Transverse colon (tissue), 4 donors: ENCODE results near the gene WWC1.

Source experiments
- CTCF ChIP-seq, 5 experiments: fragments of 200-600 bp in 3 of 5; fragments of 450-650 bp in 2 of 5; sonication (generic) in 3 of 5; IDR thresholded peaks; 1 replicate in 2 of 5; 2 replicates in 3 of 5; pipeline ENCODE4 v1.5.1; 2016 to 2017; ENCODE audit warnings: antibody characterized with exemption in 5 of 5, inconsistent platforms in 3 of 5, mild to moderate bottlenecking in 2 of 5, moderate library complexity in 1 of 5
- EP300 ChIP-seq: sonication (generic); formaldehyde crosslinking; IDR thresholded peaks from one replicate; pipeline ENCODE4 v1.6.1; 2017; ENCODE audit warnings: antibody characterized with exemption, low read depth
- POLR2A ChIP-seq: fragments of 450-650 bp; IDR thresholded peaks from one replicate; pipeline ENCODE4 v1.6.1; 2016; ENCODE audit warnings: antibody characterized with exemption, mild to moderate bottlenecking, moderate library complexity
- POLR2AphosphoS5 ChIP-seq, 3 donors: sonication (generic); formaldehyde crosslinking; IDR thresholded peaks; one replicate each; pipeline ENCODE4 v1.6.1; 2016; ENCODE audit warnings: antibody characterized with exemption in 3 of 3

GRCh38 chr5:168479166-168479565 lies 187.7 kb downstream of the WWC1 start:
- no peak for TF ChIP-seq POLR2AphosphoS5 (IDR thresholded peaks at IDR 0.05)
- no peak for TF ChIP-seq CTCF (IDR thresholded peaks at IDR 0.05)
- no peak for TF ChIP-seq POLR2A
- TF ChIP-seq EP300, result no peak
